PC-9 (cell line): ENCODE data around the gene CNKSR3.

Source experiments
- EZH2 ChIP-seq: fragments of 200-600 bp; sonication (generic); IDR thresholded peaks from 2 replicates; pipeline ENCODE4 v1.8.0; 2017; ENCODE audit warnings: antibody characterized with exemption, low read depth
- TF ChIP-seq, protein P1 (sequence below): fragments of 200-600 bp; sonication (generic); conservative IDR thresholded peaks from 2 replicates; pipeline ENCODE4 v1.6.1; 2017; ENCODE audit warnings: mixed run types, antibody characterized with exemption, mild to moderate bottlenecking, moderate library complexity

DNA sequence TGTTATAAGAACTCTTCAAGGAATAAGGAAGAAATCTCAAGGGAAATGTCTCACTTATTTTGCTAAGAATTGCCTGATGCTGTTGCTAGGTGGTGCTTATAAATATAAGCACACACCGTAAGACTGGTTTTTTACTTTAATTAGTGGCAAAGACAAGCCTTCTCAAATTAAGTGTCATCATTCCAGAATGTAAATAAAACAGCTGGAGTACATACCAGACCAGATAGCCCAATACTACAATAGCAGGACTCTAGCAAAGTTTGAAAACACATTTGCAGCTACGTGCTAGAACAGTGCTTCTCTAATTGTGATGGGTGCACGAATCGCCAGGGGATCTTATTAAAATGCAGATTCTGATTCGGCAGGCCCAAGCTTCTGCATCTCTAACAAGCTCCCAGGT, 6.8 kb downstream of the CNKSR3 start:
- TF ChIP-seq, protein P1, sequence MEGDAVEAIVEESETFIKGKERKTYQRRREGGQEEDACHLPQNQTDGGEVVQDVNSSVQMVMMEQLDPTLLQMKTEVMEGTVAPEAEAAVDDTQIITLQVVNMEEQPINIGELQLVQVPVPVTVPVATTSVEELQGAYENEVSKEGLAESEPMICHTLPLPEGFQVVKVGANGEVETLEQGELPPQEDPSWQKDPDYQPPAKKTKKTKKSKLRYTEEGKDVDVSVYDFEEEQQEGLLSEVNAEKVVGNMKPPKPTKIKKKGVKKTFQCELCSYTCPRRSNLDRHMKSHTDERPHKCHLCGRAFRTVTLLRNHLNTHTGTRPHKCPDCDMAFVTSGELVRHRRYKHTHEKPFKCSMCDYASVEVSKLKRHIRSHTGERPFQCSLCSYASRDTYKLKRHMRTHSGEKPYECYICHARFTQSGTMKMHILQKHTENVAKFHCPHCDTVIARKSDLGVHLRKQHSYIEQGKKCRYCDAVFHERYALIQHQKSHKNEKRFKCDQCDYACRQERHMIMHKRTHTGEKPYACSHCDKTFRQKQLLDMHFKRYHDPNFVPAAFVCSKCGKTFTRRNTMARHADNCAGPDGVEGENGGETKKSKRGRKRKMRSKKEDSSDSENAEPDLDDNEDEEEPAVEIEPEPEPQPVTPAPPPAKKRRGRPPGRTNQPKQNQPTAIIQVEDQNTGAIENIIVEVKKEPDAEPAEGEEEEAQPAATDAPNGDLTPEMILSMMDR = no peak
- no peak for TF ChIP-seq EZH2
